A549 (cell line): ENCODE data around the gene HES1.
"Not testable (repeated sequence)": the region's sequence is repeated elsewhere in the genome, so short reads cannot be mapped to it uniquely, and the experiment has no call there.

ENCODE experiments used
- CEBPB ChIP-seq, 2 experiments: fragments of >200 bp in 1 of 2; sonication (Bioruptor Twin) in 1 of 2; formaldehyde crosslinking in 1 of 2; IDR thresholded peaks; 2 replicates each; pipeline ENCODE4 v1.6.1; 2012 to 2016
- CTCF ChIP-seq: fragments of >200 bp; sonication (Bioruptor Twin); formaldehyde crosslinking; IDR thresholded peaks from 3 replicates; pipeline ENCODE4 v1.5.1; 2016
- NFE2L2 ChIP-seq: fragments of 150-350 bp; conservative IDR thresholded peaks from 2 replicates; pipeline ENCODE4 v1.6.1; 2014; ENCODE audit warnings: low read length
- NR3C1 ChIP-seq: fragments of >200 bp; sonication (Bioruptor Twin); formaldehyde crosslinking; IDR thresholded peaks from 3 replicates; pipeline ENCODE4 v1.6.1; 2017
- RAD21 ChIP-seq, 2 experiments: fragments of >200 bp in 1 of 2; sonication (Bioruptor Twin) in 1 of 2; formaldehyde crosslinking in 1 of 2; IDR thresholded peaks in 1 of 2; conservative IDR thresholded peaks in 1 of 2; 2 replicates in 1 of 2; 3 replicates in 1 of 2; pipeline ENCODE4 v1.6.1; 2012 to 2018; ENCODE audit warnings: inconsistent platforms in 1 of 2
- ZC3H11A ChIP-seq: fragments of 450-650 bp; IDR thresholded peaks from 2 replicates; pipeline ENCODE4 v1.6.1; 2014; ENCODE audit warnings: antibody characterized with exemption, mild to moderate bottlenecking
- ZNF302 ChIP-seq: fragments of 250-450 bp; sonication (Bioruptor Pico); IDR thresholded peaks from 2 replicates; pipeline ENCODE4 v1.9.0; 2021; ENCODE audit warnings: inconsistent platforms, mild to moderate bottlenecking, moderate library complexity
- TF ChIP-seq, protein P1 (sequence below): fragments of 200-600 bp; sonication (generic); IDR thresholded peaks from 2 replicates; pipeline ENCODE4 v1.6.1; 2016; ENCODE audit warnings: antibody characterized with exemption, mild to moderate bottlenecking, moderate library complexity

- not testable (repeated sequence) for TF ChIP-seq CEBPB (IDR thresholded peaks at IDR 0.05); RAD21 (conservative IDR thresholded peaks at IDR 0.05 in 1 of 2, IDR thresholded peaks at IDR 0.05 in 1 of 2); NFE2L2; CTCF; NR3C1; ZC3H11A; ZNF302 (CRISPR knock-in tag)
- TF ChIP-seq, protein P1, sequence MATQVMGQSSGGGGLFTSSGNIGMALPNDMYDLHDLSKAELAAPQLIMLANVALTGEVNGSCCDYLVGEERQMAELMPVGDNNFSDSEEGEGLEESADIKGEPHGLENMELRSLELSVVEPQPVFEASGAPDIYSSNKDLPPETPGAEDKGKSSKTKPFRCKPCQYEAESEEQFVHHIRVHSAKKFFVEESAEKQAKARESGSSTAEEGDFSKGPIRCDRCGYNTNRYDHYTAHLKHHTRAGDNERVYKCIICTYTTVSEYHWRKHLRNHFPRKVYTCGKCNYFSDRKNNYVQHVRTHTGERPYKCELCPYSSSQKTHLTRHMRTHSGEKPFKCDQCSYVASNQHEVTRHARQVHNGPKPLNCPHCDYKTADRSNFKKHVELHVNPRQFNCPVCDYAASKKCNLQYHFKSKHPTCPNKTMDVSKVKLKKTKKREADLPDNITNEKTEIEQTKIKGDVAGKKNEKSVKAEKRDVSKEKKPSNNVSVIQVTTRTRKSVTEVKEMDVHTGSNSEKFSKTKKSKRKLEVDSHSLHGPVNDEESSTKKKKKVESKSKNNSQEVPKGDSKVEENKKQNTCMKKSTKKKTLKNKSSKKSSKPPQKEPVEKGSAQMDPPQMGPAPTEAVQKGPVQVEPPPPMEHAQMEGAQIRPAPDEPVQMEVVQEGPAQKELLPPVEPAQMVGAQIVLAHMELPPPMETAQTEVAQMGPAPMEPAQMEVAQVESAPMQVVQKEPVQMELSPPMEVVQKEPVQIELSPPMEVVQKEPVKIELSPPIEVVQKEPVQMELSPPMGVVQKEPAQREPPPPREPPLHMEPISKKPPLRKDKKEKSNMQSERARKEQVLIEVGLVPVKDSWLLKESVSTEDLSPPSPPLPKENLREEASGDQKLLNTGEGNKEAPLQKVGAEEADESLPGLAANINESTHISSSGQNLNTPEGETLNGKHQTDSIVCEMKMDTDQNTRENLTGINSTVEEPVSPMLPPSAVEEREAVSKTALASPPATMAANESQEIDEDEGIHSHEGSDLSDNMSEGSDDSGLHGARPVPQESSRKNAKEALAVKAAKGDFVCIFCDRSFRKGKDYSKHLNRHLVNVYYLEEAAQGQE, result not testable (repeated sequence)
Measured at GRCh38 chr3:194090178-194090555, 45.8 kb upstream of the HES1 start.
